ENCODE measurements around the gene TMEM19. TPM values are rescaled to one million over a fixed set of nuclear protein-coding genes. Genes with fewer than 3 reads are reported as not detected.

The TMEM19 gene
- total RNA-seq, 1 experiment from 2014 or later, result 18.9 TPM

- TF ChIP-seq SIN3A (IDR thresholded peaks at IDR 0.05; ENCODE audit: low read depth), result no peak
- TF ChIP-seq JUND (IDR thresholded peaks at IDR 0.05), result peak; percentile 62
- no peak for TF ChIP-seq EZH2phosphoT487 (IDR thresholded peaks at IDR 0.05; ENCODE audit: borderline replicate concordance)
- TF ChIP-seq FOSL1 (IDR thresholded peaks at IDR 0.05; ENCODE audit: low read depth), result peak; percentile 65
- no peak for TF ChIP-seq CEBPB (IDR thresholded peaks at IDR 0.05; ENCODE audit: low read depth)
- TF ChIP-seq, protein P1, sequence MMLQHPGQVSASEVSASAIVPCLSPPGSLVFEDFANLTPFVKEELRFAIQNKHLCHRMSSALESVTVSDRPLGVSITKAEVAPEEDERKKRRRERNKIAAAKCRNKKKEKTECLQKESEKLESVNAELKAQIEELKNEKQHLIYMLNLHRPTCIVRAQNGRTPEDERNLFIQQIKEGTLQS (IDR thresholded peaks at IDR 0.05), result no peak
Measured at GRCh38 chr12:71719647-71720370, 33.9 kb downstream of the TMEM19 start (continued).

GRCh38 chr12:71721783-71722505, 36.1 kb downstream of the TMEM19 start:
- H3K9me2 ChIP-seq (ENCODE audit: insufficient read depth), result no peaks in the 10 kb centered on the region
- POLR2A ChIA-PET, result no interaction called here
- peaks cover 0 to 16% of the 10 kb centered on the region in 2 experiments; a peak in 2 of 4 replicates for H3K4me1 ChIP-seq (ENCODE audit: control insufficient read depth in 1 of 2, insufficient read depth in 2 of 2, low read length in 2 of 2)
- no peaks in the 10 kb centered on the region for H3K27me3 ChIP-seq (ENCODE audit: insufficient read depth, low read length)
- DNase-seq (ENCODE audit: low read depth, low spot score), result no peak
- intact Hi-C loops (cut with micrococcal nuclease), result no loop called here
- H4K20me1 ChIP-seq (ENCODE audit: insufficient read depth), result no peaks in the 10 kb centered on the region
- H2AFZ ChIP-seq (ENCODE audit: low read depth, low read length, poor library complexity, severe bottlenecking), result no peak overlapping the region
- no TSS peak for BruUV-seq (replicated peaks)
- H3K27ac ChIP-seq (ENCODE audit: low read depth, low read length), result no peak overlapping the region
- no peak overlapping the region for H3K9ac ChIP-seq (ENCODE audit: low read length)
- ATAC-seq, result no peak
- no peak overlapping the region for H3K4me3 ChIP-seq (replicated peaks in 1 of 2; ENCODE audit: low read depth in 1 of 2, low read length in 2 of 2)
- H3K79me2 ChIP-seq (ENCODE audit: insufficient read depth, low read length), result no peaks in the 10 kb centered on the region
- no peaks in the 10 kb centered on the region for H3K36me3 ChIP-seq (ENCODE audit: control insufficient read depth in 1 of 2, insufficient read depth in 2 of 2, low read length in 2 of 2)
- CTCF ChIA-PET, result no interaction called here
- no peak overlapping the region for H3K4me2 ChIP-seq (ENCODE audit: low read length)
- RAD21 ChIA-PET (ENCODE audit: low non-redundant PET in 1 of 2, low total read pairs in 2 of 2, uncharacterized antibody in 2 of 2, unreplicated experiment in 2 of 2), result no interaction called here
- no peaks in the 10 kb centered on the region for H3K9me3 ChIP-seq (ENCODE audit: control insufficient read depth in 1 of 2, insufficient read depth in 1 of 2, low read depth in 1 of 2, low read length in 2 of 2)
- TF ChIP-seq, protein P2, sequence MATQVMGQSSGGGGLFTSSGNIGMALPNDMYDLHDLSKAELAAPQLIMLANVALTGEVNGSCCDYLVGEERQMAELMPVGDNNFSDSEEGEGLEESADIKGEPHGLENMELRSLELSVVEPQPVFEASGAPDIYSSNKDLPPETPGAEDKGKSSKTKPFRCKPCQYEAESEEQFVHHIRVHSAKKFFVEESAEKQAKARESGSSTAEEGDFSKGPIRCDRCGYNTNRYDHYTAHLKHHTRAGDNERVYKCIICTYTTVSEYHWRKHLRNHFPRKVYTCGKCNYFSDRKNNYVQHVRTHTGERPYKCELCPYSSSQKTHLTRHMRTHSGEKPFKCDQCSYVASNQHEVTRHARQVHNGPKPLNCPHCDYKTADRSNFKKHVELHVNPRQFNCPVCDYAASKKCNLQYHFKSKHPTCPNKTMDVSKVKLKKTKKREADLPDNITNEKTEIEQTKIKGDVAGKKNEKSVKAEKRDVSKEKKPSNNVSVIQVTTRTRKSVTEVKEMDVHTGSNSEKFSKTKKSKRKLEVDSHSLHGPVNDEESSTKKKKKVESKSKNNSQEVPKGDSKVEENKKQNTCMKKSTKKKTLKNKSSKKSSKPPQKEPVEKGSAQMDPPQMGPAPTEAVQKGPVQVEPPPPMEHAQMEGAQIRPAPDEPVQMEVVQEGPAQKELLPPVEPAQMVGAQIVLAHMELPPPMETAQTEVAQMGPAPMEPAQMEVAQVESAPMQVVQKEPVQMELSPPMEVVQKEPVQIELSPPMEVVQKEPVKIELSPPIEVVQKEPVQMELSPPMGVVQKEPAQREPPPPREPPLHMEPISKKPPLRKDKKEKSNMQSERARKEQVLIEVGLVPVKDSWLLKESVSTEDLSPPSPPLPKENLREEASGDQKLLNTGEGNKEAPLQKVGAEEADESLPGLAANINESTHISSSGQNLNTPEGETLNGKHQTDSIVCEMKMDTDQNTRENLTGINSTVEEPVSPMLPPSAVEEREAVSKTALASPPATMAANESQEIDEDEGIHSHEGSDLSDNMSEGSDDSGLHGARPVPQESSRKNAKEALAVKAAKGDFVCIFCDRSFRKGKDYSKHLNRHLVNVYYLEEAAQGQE (IDR thresholded peaks at IDR 0.05; ENCODE audit: low read depth), result no peak
- TF ChIP-seq, protein P3, sequence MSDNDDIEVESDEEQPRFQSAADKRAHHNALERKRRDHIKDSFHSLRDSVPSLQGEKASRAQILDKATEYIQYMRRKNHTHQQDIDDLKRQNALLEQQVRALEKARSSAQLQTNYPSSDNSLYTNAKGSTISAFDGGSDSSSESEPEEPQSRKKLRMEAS (IDR thresholded peaks at IDR 0.05), result no peak
- TF ChIP-seq RAD21 (IDR thresholded peaks at IDR 0.05; ENCODE audit: low read depth) (no peak), POLR2A (IDR thresholded peaks at IDR 0.05; ENCODE audit: borderline replicate concordance, extremely low read depth, insufficient read depth, insufficient read length) (no peak), ZBTB33 (IDR thresholded peaks at IDR 0.05; ENCODE audit: extremely low read depth, insufficient replicate concordance, low read length) (no peak), EZH2 (IDR thresholded peaks at IDR 0.05) (no peak), ELF1 (IDR thresholded peaks at IDR 0.05; ENCODE audit: borderline replicate concordance, low read depth) (no peak), EGR1 (IDR thresholded peaks at IDR 0.05; ENCODE audit: low read depth) (no peak), CBX3 (IDR thresholded peaks at IDR 0.05; ENCODE audit: low read depth) (no peak), JUND (IDR thresholded peaks at IDR 0.05) (no peak), ZFX (IDR thresholded peaks at IDR 0.05) (no peak), CTCF (IDR thresholded peaks at IDR 0.05 in 2 of 3, conservative IDR thresholded peaks at IDR 0.05 in 1 of 3; ENCODE audit: borderline replicate concordance in 1 of 3, insufficient read depth in 1 of 3, low read depth in 2 of 3, low read length in 2 of 3) (no peak)
